RPMI7951 (cell line): ENCODE data around the gene DEK. TPM values are rescaled to one million over a fixed set of nuclear protein-coding genes. Genes with fewer than 3 reads are reported as not detected.
A peak's percentile ranks its signal among the peaks of the same experiment; 100 is the strongest.
"Not testable (repeated sequence)": the region's sequence is repeated elsewhere in the genome, so short reads cannot be mapped to it uniquely, and the experiment has no call there.

Experiments
- DNase-seq: peaks from one replicate; pipeline ENCODE4 v3.0.0-alpha.2; 2012; ENCODE audit warnings: low read depth
- total RNA-seq: library from RNA; depleted of rRNA; stranded (reverse); fragments of >200 nt; shearing (Covaris generic); gene quantifications from 2 replicates; pipeline ENCODE4 v1.2.3, GENCODE V29; 2014

The DEK gene
- total RNA-seq, 1 experiment from 2014 or later, result 227 TPM

DNA sequence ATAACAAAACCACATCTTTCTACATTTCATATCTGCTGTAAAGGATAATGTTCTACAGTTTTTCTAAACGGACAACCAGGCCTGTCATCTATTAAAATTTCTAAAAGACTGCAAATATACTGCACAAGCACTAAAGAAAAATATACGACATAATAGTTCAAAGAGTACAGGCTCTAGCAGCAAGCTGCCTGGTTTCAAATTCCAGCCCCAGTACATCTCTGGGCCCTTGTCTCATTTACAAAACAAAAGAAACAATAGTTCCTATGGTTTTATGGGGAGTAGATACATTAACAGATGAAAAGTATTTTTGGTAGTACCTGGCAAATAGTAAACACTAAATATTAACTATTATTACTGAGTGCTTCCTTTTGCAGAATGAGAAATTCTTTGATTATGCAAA is 24.1 kb downstream of the DEK start:
- no peak for DNase-seq

GRCh38 chr6:18237167-18237566 is 27.2 kb downstream of the DEK start:
- no peak for DNase-seq

GRCh38 chr6:18235524-18235923 is 28.8 kb downstream of the DEK start:
- no peak for DNase-seq

- no peak for DNase-seq
Measured at GRCh38 chr6:18234564-18234963, 29.8 kb downstream of the DEK start.

DNA sequence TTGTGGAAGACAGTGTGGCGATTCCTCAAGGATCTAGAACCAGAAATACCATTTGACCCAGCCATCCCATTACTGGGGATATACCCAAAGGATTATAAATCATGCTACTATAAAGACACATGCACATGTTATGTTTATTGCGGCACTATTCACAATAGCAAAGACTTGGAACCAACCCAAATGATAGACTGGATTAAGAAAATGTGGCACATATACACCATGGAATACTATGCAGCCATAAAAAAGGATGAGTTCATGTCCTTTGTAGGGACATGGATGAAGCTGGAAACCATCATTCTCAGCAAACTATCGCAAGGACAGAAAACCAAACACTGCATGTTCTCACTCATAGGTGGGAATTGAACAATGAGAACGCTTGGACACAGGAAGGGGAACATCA is 30.6 kb downstream of the DEK start:
- DNase-seq, result not testable (repeated sequence)

GRCh38 chr6:18231856-18232255 is 32.5 kb downstream of the DEK start:
- DNase-seq, result not testable (repeated sequence)

DNA sequence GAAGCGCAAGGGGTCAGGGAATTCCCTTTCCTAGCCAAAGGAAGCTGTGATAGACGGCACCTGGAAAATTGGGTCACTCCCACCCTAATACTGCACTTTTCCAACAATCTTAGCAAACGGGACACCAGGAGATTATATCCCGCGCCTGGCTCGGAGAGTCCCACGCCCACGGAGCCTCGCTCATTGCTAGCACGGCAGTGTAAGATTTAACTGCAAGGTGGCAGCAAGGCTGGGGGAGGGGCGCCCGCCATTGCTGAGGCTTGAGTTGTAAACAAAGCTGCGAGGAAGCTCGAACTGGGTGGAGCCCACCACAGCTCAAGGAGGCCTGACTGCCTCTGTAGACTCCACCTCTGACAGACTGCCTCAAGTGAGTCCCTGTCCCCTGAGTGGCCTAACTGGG is 35.7 kb downstream of the DEK start:
- DNase-seq, result not testable (repeated sequence)

DNA sequence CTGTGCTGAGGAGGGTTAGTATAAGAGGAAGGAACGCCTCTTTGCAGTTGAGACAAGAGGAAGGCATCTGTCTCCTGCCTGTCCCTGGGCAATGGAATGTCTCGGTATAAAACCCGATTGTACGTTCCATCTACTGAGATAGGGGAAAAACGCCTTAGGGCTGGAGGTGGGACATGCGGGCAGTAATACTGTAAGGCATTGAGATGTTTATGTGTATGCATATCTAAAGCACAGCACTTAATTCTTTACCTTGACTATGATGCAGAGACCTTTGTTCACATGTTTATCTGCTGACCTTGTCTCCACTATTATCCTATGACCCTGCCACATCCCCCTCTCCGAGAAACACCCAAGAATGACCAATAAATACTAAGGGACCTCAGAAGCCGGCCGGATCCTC is 37.2 kb downstream of the DEK start:
- not testable (repeated sequence) for DNase-seq

DNA sequence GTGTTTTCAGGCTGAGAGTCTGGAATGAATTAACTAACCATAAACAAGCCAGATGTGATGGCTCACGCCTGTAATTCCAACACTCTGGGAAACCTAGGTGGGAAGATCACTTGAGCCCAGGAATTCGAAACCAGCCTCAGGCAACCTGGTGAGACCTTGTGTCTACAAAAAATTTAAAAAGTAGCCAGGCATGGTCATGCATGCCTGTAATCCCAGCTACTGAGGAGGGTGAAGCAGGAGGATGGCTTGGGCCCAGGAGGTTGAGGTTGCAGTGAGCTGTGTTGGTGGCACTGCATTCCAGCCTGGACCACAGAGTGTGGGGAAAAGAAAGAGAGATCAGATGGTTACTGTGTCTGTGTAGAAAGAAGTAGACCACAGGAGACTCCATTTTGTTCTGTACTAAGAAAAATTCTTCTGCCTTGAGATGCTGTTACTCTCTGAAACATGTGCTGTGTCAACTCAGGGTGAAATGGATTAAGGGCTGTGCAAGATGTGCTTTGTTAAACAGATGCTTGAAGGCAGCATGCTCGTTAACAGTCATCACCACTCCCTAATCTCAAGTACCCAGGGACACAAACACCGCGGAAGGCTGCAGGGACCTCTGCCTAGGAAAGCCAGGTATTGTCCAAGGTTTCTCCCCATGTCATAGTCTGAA is 37.8 kb downstream of the DEK start:
- peak; percentile 87 for DNase-seq

- DNase-seq, result no peak
Measured at GRCh38 chr6:18221288-18221615, 43.1 kb downstream of the DEK start.

DNA sequence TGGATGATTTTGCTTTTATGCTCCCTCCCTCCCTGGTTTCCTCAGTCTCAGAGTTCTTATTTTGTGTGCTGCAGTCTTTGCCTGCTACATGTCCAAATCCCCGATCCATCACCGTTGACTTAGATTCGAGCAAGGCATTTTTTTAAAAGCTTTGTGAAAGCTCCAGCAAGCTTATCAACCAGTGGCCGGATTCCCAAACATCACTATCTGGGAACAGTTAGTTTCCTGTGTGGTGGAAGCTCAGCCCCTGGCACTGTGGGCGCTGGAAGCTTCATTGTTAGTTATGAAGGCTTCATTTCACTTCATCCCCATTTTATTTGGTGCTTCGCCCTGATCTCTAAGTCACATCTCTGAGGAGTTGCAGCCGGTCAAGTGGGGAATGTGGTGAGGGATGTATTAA is 44.7 kb downstream of the DEK start:
- DNase-seq, result no peak

- DNase-seq, result no peak
Measured at GRCh38 chr6:18218233-18218632, 46.1 kb downstream of the DEK start.

GRCh38 chr6:18216411-18216810 is 47.9 kb downstream of the DEK start:
- peak; percentile 62 for DNase-seq

DNA sequence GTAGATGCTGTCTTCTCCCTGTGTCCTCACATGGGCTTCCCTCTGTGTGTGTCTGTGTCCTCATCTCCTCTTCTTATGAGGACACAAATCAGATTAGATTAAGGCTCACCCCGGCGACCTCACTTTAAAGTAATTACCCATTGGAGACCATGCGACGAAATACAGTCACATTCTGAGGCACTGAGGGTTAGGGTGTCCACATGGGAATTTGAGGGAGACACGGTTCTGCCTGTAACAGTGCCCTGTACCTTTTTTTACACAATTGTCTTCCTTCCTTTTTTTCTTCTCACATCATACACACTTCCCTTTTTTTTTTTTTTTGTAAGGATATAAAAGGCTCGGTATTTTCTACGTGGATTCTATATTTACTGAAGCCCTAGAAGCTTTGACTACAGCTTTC is 48.9 kb downstream of the DEK start:
- DNase-seq, result no peak

DNA sequence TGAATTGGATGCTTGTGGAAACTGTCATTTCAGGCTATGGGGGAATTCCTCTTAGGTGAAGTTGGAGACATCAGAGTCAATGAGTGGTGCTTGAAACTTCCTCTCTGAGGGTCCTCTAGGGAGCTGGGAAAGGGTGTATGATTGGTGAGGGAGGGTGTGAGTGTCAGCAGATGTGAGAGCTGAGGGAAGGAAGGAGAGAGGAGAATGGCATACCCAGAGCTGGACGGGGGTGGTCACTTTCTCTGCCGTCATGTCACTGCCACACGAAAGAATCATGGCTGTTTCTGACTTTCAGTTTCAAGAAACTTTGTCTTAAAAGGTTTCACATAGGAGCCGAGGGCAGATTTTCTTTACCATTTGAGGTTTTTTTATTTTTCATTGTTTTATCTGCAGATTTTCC is 50.3 kb downstream of the DEK start:
- DNase-seq, result no peak

GRCh38 chr6:18213439-18213838 is 50.9 kb downstream of the DEK start:
- DNase-seq, result no peak

- DNase-seq, result no peak
Measured at GRCh38 chr6:18212231-18212630, 52.1 kb downstream of the DEK start.

DNA sequence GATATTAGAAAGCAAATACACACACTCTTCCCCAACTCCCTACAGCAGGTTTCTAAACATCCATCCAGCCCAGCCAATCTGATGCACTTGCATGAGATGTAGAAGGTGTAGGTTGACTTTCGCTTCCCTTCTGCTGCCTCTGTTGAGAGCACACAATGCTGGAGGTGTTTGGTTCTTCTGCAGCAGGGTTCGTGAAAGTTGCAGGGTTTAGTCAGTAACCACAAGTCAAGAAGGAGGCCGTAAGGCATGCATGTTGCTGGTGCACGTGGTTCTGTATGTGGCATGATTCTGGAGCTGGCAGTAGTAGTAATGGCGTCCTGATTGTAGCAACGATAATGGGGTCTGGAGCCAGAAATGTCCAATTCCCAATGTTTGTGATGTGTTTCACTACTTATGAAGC is 53.0 kb downstream of the DEK start:
- DNase-seq, result no peak

- DNase-seq, result no peak
Measured at GRCh38 chr6:18210707-18211106, 53.6 kb downstream of the DEK start.

GRCh38 chr6:18209539-18210197 is 54.7 kb downstream of the DEK start:
- no peak for DNase-seq

DNA sequence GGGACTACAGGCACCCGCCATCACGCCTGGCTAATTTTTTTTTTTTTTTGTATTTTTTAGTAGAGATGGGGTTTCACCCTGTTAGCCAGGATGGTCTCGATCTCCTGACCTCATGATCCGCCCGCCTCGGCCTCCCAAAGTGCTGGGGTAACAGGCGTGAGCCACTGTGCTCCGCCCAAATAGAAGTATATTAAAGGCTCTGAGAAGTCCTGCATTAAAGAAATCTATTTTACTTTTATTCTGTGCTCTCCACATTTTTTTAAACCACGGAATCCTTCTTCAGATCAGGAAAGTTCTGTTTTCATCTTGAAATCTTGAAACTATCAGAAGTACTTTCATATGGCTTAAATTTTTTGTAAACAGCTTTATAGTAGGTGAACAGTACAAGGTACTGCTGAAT is 55.6 kb downstream of the DEK start:
- not testable (repeated sequence) for DNase-seq

- no peak for DNase-seq
Measured at GRCh38 chr6:18207949-18208348, 56.4 kb downstream of the DEK start.

GRCh38 chr6:18207438-18207837 is 56.9 kb downstream of the DEK start:
- no peak for DNase-seq

- DNase-seq, result no peak
Measured at GRCh38 chr6:18206591-18206990, 57.7 kb downstream of the DEK start.
